DOHH2 (cell line): Measurements from ENCODE around the gene IQCM.

Experiments used
- H3F3A ChIP-seq: fragments of 200-600 bp; sonication (generic), shearing (Covaris generic); 2 replicates; pipeline ENCODE4 v1.6.0; 2016; ENCODE audit warnings: antibody characterized with exemption, mild to moderate bottlenecking; ENCODE audit not compliant: control insufficient read depth, insufficient read depth
- H3K27ac ChIP-seq: fragments of 200-600 bp; sonication (generic); 2 replicates; pipeline ENCODE4 v1.5.1; 2014; ENCODE audit warnings: low read depth, mild to moderate bottlenecking, low read length, moderate library complexity
- H3K27me3 ChIP-seq: fragments of 200-600 bp; sonication (generic); 2 replicates; pipeline ENCODE4 v1.6.1; 2014; ENCODE audit warnings: mild to moderate bottlenecking, low read length, mixed read lengths; ENCODE audit not compliant: control insufficient read depth
- H3K36me3 ChIP-seq: fragments of 200-600 bp; sonication (generic); 2 replicates; pipeline ENCODE4 v1.6.1; 2014; ENCODE audit warnings: mild to moderate bottlenecking, low read length, moderate library complexity, mixed read lengths; ENCODE audit not compliant: control insufficient read depth
- H3K4me1 ChIP-seq: fragments of 200-600 bp; sonication (generic); 2 replicates; pipeline ENCODE4 v1.6.1; 2014; ENCODE audit warnings: mild to moderate bottlenecking, low read length, mixed read lengths; ENCODE audit not compliant: control insufficient read depth
- H3K4me2 ChIP-seq: fragments of 200-600 bp; sonication (generic); 2 replicates; pipeline ENCODE4 v1.6.0; 2014; ENCODE audit warnings: mild to moderate bottlenecking, low read length, moderate library complexity
- H3K4me3 ChIP-seq: fragments of 200-600 bp; sonication (generic); 2 replicates; pipeline ENCODE4 v1.5.1; 2014; ENCODE audit warnings: mild to moderate bottlenecking, low read length, mixed read lengths
- H3K79me2 ChIP-seq: fragments of 200-600 bp; sonication (generic); 2 replicates; pipeline ENCODE4 v1.6.1; 2014; ENCODE audit warnings: mild to moderate bottlenecking, low read length, mixed read lengths; ENCODE audit not compliant: control insufficient read depth
- H3K9me2 ChIP-seq: fragments of 200-600 bp; sonication (generic); replicated peaks from 2 replicates; pipeline ENCODE4 v1.6.1; 2014; ENCODE audit warnings: mild to moderate bottlenecking, low read length, mixed read lengths; ENCODE audit not compliant: control insufficient read depth
- H3K9me3 ChIP-seq: fragments of 200-600 bp; sonication (generic); 2 replicates; pipeline ENCODE4 v1.6.1; 2014; ENCODE audit warnings: antibody characterized with exemption, low read length, mixed read lengths; ENCODE audit not compliant: control insufficient read depth, insufficient read depth
- H4K20me1 ChIP-seq: fragments of 200-600 bp; sonication (generic); 2 replicates; pipeline ENCODE4 v1.6.0; 2014; ENCODE audit warnings: low read depth, mild to moderate bottlenecking, antibody characterized with exemption, low read length, moderate library complexity; ENCODE audit not compliant: control insufficient read depth, insufficient read depth
- CTCF ChIP-seq: fragments of 200-600 bp; sonication (generic); IDR thresholded peaks from one replicate; pipeline ENCODE4 v1.5.1; 2014; ENCODE audit warnings: antibody characterized with exemption, mild to moderate bottlenecking, low read depth, low read length; ENCODE audit not compliant: poor library complexity, severe bottlenecking
- EZH2phosphoT487 ChIP-seq: fragments of 200-600 bp; sonication (generic); IDR thresholded peaks from 2 replicates; pipeline ENCODE4 v1.6.1; 2017; ENCODE audit warnings: borderline replicate concordance, mild to moderate bottlenecking, antibody characterized with exemption, low read length, moderate library complexity, mixed read lengths

IQCM gene

GRCh38 chr4:149349541-149349940 lies 466.1 kb downstream of the IQCM start:
- Histone ChIP-seq H4K20me1 (no peaks in the 10 kb centered on the region), H3K4me2 (no peak overlapping the region), H3K27ac (no peak overlapping the region), H3K36me3 (no peaks in the 10 kb centered on the region), H3F3A (no peaks in the 10 kb centered on the region), H3K4me3 (no peak overlapping the region), H3K4me1 (no peaks in the 10 kb centered on the region), H3K27me3 (no peaks in the 10 kb centered on the region), H3K79me2 (no peaks in the 10 kb centered on the region), H3K9me2 (no peaks in the 10 kb centered on the region), H3K9me3 (no peaks in the 10 kb centered on the region)
- TF ChIP-seq CTCF (no peak), EZH2phosphoT487 (no peak)

- Histone ChIP-seq H3K79me2 (no peaks in the 10 kb centered on the region), H3K9me3 (no peaks in the 10 kb centered on the region), H3K4me1 (no peaks in the 10 kb centered on the region), H3K36me3 (no peaks in the 10 kb centered on the region), H3K4me3 (no peak overlapping the region), H4K20me1 (no peaks in the 10 kb centered on the region), H3K27me3 (no peaks in the 10 kb centered on the region), H3K9me2 (no peaks in the 10 kb centered on the region), H3K4me2 (no peak overlapping the region), H3F3A (no peaks in the 10 kb centered on the region), H3K27ac (no peak overlapping the region)
- TF ChIP-seq EZH2phosphoT487 (no peak), CTCF (no peak)
These were observed 468.5 kb downstream of the IQCM start for GRCh38 chr4:149347139-149347538.

GRCh38 chr4:149345424-149345823 lies 470.2 kb downstream of the IQCM start:
- Histone ChIP-seq H3K36me3 (no peaks in the 10 kb centered on the region), H3K9me2 (no peaks in the 10 kb centered on the region), H3K27ac (no peak overlapping the region), H3K4me1 (no peaks in the 10 kb centered on the region), H3F3A (no peaks in the 10 kb centered on the region), H3K4me3 (no peak overlapping the region), H3K4me2 (no peak overlapping the region), H3K9me3 (no peaks in the 10 kb centered on the region), H3K27me3 (no peaks in the 10 kb centered on the region), H3K79me2 (no peaks in the 10 kb centered on the region), H4K20me1 (no peaks in the 10 kb centered on the region)
- TF ChIP-seq EZH2phosphoT487 (no peak), CTCF (no peak)

GRCh38 chr4:149344436-149344835 lies 471.2 kb downstream of the IQCM start:
- H3K9me3 ChIP-seq, result no peaks in the 10 kb centered on the region
- TF ChIP-seq CTCF (no peak), EZH2phosphoT487 (no peak)
- H3F3A ChIP-seq, result no peaks in the 10 kb centered on the region
- no peak overlapping the region for H3K4me2 ChIP-seq
- no peaks in the 10 kb centered on the region for H3K36me3 ChIP-seq
- no peak overlapping the region for H3K4me3 ChIP-seq
- no peaks in the 10 kb centered on the region for H4K20me1 ChIP-seq
- H3K27me3 ChIP-seq, result no peaks in the 10 kb centered on the region
- no peaks in the 10 kb centered on the region for H3K79me2 ChIP-seq
- H3K27ac ChIP-seq, result no peak overlapping the region
- H3K9me2 ChIP-seq, result no peaks in the 10 kb centered on the region
- no peaks in the 10 kb centered on the region for H3K4me1 ChIP-seq
